Measurements from ENCODE around the gene CYB561D1. TPM values are rescaled to one million over a fixed set of nuclear protein-coding genes. Genes with fewer than 3 reads are reported as not detected.

Gene CYB561D1
- total and polyA plus RNA-seq, 9 donors: 3.8 to 11.7 (median 9.3) TPM

- TF ChIP-seq POLR2A (IDR thresholded peaks at IDR 0.05) (no peak), EP300 (IDR thresholded peaks at IDR 0.05) (no peak), CTCF (IDR thresholded peaks at IDR 0.05) (no peak)
- Histone ChIP-seq H3K27ac (no peak overlapping the region), H3K36me3 (no peaks in the 10 kb centered on the region), H3K4me3 (no peak overlapping the region), H3K9me3 (no peaks in the 10 kb centered on the region), H3K4me1 (ENCODE audit: insufficient read depth) (peaks cover 3% of the 10 kb centered on the region), H3K27me3 (no peaks in the 10 kb centered on the region)
- DNase-seq: no peak
- intact Hi-C loops (cut with DNase I): loop anchor here in 3 of 4 donors (5.0 to 10.0 kb wide), 4 partner anchors 94 to 444 kb away; partner anchors contain the start of gene AHCYL1 (in 2 of the 3)
- 81 to 87% (median 86%) methylated on average over 3 of the region's 3 CpGs for WGBS, 3 donors
Observed at GRCh38 chr1:109541102-109541501, 47.2 kb downstream of the CYB561D1 start.

GRCh38 chr1:109542657-109543056 is 48.8 kb downstream of the CYB561D1 start:
- DNase-seq: no peak
- Histone ChIP-seq H3K27me3 (no peaks in the 10 kb centered on the region), H3K27ac (no peak overlapping the region), H3K9me3 (no peaks in the 10 kb centered on the region), H3K36me3 (no peaks in the 10 kb centered on the region), H3K4me1 (ENCODE audit: insufficient read depth) (peaks cover 7% of the 10 kb centered on the region), H3K4me3 (no peak overlapping the region)
- intact Hi-C loops (cut with DNase I): loop anchor here in 3 of 4 donors (5.0 to 10.0 kb wide), 4 partner anchors 92 to 442 kb away; partner anchors contain the start of gene AHCYL1 (in 2 of the 3)
- TF ChIP-seq CTCF (IDR thresholded peaks at IDR 0.05) (no peak), EP300 (IDR thresholded peaks at IDR 0.05) (no peak), POLR2A (IDR thresholded peaks at IDR 0.05) (no peak)
- 89 to 93% (median 90%) methylated on average over 10 of the region's 10 CpGs for WGBS, 3 donors

GRCh38 chr1:109543283-109543987 is 49.5 kb downstream of the CYB561D1 start:
- Histone ChIP-seq H3K9me3 (no peaks in the 10 kb centered on the region), H3K4me3 (no peak overlapping the region), H3K27ac (no peak overlapping the region), H3K27me3 (no peaks in the 10 kb centered on the region), H3K36me3 (no peaks in the 10 kb centered on the region), H3K4me1 (ENCODE audit: insufficient read depth) (peaks cover 7% of the 10 kb centered on the region)
- WGBS, 3 donors: 83 to 87% (median 86%) methylated on average over 24 of the region's 24 CpGs
- intact Hi-C loops (cut with DNase I): loop anchor here in 3 of 4 donors (5.0 to 10.0 kb wide), 4 partner anchors 91 to 441 kb away; partner anchors contain the start of gene AHCYL1 (in 2 of the 3)
- TF ChIP-seq EP300 (IDR thresholded peaks at IDR 0.05): no peak
- TF ChIP-seq CTCF (IDR thresholded peaks at IDR 0.05): no peak
- TF ChIP-seq POLR2A (IDR thresholded peaks at IDR 0.05): no peak
- no peak for DNase-seq

GRCh38 chr1:109543988-109544735 is 50.3 kb downstream of the CYB561D1 start:
- no peak overlapping the region for H3K27ac ChIP-seq
- peaks cover 7% of the 10 kb centered on the region for H3K4me1 ChIP-seq (ENCODE audit: insufficient read depth)
- intact Hi-C loops (cut with DNase I): loop anchor here in 3 of 4 donors (5.0 to 10.0 kb wide), 4 partner anchors 91 to 441 kb away; partner anchors contain the start of gene AHCYL1 (in 2 of the 3)
- H3K9me3 ChIP-seq: no peaks in the 10 kb centered on the region
- no peaks in the 10 kb centered on the region for H3K36me3 ChIP-seq
- 54 to 71% (median 55%) methylated on average over 14 of the region's 14 CpGs for WGBS, 3 donors
- no peaks in the 10 kb centered on the region for H3K27me3 ChIP-seq
- DNase-seq: no peak
- H3K4me3 ChIP-seq: no peak overlapping the region
- TF ChIP-seq CTCF (IDR thresholded peaks at IDR 0.05) (no peak), POLR2A (IDR thresholded peaks at IDR 0.05) (no peak), EP300 (IDR thresholded peaks at IDR 0.05) (no peak)
